HPDE6-E6E7 (cell line): Measurements from ENCODE around the gene SBF1.

Experiments
- DNase-seq: peaks from one replicate; pipeline ENCODE4 v3.0.0; 2011; ENCODE audit warnings: missing footprints; ENCODE audit errors: extremely low spot score

The SBF1 gene

DNA sequence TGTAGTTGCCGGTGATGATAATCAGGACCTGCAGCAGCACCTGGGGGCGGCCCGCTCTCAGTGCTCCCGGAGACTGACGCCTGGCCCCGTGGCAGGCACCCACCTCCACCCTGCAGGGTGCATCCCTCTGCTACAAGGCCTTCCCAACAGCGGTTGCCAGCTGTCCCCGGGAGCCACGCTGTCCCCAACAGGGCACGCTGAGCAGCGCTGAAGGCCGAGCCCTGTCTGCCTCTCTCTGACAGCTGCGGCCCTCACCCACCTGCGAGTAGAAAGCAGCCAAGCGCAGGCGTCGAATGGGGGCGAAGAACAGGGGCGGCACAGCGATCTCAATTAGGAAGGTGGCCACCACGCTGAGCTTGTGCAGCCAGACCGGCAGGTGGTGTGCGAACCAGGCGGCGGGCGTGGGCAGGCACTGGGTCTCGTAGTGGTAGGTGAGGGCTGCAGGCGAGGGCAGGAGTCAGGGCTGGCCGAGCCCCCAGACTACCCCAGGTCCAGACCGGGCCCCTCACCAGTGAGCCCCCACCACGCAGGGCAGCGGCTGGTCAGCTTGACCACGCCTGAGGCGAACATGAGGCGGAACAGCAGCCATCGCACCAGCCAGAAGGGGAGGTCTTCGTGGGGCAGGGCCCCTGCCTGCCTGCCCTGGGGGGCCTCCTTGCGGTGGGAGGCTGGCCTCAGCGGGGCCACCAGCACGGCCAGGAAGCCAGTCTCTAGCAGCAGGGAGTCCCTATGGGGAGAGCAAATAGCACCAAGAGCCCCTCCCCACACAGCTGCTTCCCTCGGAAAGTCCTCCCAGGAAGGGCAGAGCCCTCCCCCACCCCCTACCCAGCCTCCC is 31.2 kb upstream of the SBF1 start:
- DNase-seq, result no peak

DNA sequence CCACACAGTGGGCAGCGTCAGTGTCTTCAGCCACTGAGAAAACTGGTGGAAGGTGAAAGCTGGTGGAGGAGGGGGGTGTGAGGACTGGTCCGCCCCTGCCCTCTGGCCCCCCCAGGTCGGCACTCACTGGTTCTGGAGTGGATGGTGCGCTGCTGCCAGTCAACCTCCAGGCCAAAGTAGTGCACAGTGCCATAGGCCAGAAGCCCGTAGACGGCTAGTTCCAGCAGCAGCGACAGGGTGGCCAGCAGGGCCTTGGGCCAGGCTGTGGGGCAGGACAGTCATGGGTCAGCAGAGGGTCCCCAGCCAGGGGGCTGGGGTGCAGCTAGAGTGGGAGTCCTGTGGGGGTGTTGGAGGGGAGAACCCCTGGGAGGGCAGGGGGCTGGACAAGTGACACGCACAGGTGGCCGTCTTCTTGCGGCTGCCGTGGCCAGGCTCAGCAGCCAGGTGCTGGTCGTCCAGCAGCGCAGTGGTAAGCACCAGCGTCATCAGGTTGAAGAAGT is 30.5 kb upstream of the SBF1 start:
- DNase-seq, result no peak

DNA sequence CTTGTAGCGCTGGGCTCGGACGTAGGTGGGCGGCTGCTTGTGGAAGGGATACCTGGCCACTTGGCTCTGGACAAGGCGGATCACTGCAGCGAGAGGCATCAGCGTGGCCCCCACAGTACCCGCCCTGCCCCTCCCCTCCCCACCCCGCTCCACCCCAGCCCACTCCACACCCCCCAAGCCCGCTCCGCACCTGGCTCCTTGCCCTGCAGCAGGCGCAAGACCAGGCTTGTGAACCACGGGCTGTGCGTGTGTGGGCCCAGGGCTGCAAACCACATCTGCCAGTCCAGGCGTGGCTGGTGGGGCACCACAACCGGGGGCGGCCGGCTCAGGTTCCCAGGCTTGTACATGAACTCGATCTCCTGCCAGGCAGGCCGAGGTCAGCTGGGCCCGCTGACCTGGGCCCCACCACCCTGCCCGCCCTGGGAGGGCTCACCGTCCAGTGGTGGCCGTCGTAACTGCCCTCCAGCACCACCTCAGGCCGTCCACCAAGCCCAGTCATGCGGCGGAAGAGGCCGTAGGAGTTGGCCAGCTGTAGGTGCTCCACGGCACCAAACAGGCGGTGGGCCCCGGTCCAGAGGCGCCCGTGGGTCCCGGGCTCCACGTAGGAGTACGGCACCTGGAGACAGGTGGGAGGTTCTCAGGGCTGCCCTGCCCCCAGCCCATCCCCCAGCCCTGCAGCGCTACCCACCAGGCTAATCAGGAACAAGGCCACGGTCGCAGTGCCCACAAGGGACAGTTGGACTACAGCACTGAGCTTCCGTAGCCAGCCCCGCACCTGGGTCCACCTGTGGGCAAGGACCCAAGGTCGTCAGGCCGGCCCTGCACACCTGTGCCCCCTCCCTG is 29.8 kb upstream of the SBF1 start:
- no peak for DNase-seq

DNA sequence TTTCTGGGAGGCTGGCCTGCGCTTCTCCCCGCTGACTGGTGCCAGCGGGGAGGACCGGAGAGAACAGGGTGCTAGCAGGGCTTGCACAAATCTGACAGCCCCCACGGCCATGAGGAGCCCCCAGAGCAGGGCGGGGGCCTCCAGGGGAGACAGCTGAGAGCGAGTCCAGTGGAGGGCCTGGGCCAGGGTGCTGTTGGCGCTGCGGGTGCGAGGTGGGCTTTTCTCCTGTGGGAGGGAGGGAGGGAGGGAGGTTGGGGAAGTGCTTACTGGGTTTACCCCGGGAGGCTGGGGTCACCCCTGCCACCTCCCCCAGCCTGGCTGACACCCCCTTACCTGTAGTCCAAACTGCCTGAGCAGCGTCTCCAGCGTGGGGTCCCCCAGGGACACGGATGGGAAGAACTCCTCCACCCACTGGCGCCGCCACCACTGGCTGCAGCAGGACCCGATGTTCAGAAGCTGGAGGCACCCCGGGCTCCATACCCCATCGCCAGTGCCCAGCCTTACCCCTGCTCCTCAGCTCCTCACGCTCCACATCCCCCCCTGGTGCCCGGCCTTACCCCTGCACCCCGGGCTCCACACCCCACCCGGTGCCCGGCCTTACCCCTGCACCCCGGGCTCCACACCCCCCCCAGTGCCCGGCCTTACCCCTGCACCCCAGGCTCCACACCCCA is 28.8 kb upstream of the SBF1 start:
- no peak for DNase-seq

DNA sequence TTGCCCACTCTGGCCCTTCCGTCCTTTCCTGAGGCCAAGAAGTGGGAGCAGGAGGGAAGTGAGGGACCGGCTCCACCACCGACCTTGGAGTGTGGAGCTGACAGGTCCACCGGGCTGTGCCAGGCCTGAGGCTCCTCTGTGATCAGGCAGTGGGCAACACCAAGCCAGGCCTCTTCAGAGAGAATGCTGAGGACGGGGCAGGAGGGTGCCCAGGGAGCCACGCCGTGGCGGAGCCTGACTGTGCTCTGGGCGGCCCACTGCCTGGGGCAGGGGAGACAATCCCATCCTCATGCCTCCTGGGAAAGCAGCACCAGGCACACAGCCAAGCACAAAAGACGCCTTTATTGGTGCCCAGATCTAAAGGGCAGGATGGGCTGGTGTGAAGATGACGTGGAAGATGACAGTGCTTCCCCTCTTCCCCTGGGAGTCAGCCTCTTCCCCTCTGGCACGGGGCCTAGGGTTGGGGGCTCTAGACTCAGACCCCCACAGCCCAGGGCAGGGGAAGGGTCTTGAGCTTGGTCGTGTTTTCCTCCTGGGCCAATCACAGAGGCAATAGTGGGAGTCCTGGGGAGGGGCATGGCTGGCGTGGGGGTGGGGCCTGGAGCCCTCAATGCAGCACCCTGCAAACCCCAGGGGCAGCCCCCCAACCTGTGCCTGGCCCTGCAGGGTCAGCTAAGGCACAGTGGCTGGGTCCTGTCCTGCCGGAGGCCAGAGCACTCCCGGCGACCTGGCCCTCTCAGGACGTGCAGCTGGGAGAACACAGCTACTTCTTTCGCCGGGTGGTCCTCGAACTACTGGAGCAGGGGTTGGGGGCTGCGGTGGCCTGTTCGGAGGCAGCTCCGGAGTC is 28.0 kb upstream of the SBF1 start:
- DNase-seq, result no peak

DNA sequence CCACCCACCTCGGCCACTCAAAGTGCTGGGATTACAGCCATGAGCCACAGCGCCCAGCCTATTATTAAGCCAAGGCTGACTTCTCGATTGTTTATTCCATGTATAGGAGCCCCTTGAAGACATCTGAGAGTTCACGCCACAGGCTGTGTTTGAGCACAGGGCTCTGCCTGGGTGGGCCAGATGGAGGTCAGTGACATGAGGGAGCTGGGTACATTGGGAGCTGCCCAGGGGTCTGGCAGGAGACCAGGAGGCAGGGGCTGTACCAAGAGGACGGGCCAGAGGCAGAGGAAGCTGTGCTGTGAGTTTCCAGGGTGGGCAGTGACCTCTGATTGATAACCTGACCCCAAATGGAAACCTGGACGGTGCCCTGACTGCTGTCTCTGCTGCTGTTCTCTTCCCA is 27.3 kb upstream of the SBF1 start:
- no peak for DNase-seq

DNA sequence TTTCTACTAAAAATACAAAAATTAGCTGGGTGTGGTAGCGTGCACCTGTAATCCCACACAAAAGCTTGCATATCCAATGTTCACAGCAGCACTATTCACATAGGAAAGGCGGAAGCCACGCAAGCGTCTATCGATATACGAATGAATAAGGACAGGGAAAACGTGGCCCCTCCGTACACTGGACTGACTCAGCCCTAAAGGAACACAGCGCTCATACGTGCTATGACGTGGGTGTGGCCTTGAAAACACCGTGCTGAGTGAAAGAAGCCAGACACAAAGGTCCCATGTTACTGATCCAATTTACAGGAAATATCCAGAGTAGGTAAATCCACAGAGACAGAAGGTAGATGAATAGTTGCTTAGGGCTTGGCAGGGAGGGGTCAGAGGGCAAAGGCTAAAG is 25.6 kb upstream of the SBF1 start:
- no peak for DNase-seq

DNA sequence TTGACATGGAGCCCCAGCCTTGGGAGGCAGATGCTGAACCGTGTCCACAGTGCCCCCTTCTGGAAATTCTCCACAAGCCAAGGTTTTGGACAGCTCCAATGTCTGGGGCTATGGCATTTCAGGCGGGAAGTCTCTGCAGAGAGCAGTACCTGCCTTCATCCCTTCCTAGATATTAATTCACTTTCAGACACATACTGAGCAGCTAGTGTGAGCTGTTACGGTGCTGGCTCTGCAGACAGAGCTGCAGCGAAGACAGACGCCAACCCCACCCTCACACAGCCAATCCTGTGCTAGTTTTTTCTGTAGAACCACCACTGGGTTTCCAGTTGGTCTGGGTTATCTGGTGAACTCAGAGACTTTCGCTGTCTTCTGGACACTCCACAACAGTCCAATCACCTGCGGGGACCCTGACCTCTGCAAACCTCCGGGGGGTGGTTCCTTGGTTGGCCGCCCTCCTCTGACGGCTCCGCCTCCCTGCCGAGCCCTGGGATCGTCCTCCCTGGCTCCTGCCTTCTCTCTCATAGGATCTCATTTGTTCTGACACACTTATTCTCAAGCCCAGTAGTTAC is 23.6 kb upstream of the SBF1 start:
- DNase-seq, result no peak

DNA sequence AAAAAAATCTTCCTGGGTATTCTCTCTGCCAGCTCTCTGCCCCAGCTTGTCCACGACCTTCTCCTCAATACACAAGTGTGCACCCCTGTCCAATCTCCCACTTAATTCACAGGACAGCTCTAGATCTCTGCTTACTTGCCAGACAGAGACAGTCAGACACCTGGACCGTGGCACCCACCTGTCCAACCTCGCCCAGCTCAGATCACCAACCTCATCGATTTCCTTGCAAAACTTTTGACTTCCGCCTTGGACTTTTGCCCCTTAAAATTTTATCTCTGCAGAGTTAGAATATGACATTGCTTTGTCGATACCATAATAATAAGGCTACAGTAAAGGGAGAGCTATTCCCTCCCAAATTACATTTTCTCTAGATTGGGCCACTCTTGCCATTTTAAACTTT is 22.3 kb upstream of the SBF1 start:
- no peak for DNase-seq

DNA sequence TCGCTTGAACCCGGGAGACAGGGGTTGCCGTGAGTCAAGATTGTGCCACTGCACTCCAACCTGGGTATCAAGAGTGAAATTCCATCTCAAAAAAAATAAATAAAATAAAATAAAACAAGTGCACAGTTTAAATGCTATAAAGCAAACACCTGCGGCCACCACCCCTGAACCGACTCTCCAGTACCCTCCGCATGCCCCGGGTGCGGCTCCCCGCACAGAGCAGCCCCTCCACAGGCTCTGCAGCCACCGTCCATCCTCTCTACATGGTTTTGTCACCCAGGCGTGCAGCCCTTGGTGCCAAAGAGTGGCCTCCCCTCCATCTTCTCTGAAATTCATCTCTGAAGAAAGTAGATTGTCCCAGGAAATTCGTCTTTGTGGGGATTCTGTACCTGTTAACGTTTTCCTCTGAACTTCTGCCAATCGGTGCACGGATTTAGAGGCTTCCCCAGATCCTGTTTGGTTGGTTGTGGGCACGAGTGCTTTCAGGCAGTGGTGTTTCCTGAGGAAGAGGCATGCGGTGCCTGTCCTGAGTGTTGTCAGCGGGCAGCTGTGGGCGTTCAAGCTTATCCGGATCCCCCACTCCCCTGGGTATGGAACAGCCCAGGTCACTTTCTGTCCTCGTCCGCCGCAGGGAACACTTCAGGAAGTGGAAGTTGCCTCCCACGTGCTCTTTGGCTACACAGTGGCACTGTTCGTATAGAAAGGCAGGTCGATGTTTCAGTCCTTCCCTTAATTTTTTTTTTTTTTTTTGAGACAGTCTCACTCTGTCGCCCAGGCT is 15.9 kb upstream of the SBF1 start:
- no peak for DNase-seq

DNA sequence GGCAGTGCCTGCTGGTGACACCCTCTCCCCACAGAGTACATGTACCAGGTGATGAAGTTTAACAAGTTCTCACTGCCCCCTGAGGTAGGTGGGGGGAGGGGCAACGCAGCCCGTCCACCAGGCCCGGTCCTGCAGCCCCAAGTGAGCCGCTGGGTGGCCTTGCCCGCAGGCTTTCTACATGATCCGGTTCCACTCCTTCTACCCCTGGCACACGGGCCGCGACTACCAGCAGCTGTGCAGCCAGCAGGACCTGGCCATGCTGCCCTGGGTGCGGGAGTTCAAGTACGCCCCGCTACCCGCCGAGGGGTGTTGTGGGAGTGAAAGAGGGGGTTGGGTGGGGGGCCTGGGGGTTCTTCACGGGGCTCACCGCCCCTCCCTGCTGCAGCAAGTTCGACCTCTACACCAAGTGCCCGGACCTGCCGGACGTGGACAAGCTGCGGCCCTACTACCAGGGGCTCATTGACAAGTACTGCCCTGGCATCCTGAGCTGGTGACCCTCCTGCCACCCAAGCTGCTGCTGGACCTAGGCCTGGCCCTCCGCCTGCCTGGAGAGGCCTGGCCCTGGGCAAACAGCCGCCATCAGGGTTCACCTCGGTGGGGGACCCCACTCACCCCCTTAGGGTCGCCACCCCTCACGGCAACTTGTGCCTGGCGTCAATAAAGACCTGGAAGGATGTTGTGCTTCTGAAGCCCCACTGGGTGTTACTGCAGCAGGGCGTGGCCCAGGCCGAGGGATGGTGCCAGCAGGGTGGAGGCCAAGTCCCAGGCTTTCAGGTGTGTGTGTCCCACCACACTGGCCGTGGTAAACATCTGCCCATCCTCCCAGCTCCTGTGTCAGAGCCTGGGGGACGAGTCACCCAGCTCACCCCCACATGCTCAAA is 14.8 kb upstream of the SBF1 start:
- no peak for DNase-seq

DNA sequence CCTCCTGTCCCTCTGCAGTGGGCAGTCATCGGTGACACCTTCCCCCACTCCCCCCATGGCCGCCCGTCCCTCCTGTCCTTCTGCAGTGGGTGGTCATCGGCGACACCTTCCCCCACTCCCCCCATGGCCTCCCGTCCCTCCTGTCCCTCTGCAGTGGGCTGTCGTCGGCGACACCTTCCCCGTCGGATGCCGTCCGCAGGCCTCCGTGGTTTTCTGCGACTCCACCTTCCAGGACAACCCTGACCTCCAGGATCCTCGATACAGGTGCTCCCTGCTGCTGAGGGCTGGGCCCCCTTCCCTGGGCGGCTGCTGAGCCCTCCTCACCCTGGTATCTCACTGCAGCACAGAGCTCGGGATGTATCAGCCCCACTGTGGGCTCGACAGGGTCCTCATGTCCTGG is 14.1 kb upstream of the SBF1 start:
- no peak for DNase-seq

DNA sequence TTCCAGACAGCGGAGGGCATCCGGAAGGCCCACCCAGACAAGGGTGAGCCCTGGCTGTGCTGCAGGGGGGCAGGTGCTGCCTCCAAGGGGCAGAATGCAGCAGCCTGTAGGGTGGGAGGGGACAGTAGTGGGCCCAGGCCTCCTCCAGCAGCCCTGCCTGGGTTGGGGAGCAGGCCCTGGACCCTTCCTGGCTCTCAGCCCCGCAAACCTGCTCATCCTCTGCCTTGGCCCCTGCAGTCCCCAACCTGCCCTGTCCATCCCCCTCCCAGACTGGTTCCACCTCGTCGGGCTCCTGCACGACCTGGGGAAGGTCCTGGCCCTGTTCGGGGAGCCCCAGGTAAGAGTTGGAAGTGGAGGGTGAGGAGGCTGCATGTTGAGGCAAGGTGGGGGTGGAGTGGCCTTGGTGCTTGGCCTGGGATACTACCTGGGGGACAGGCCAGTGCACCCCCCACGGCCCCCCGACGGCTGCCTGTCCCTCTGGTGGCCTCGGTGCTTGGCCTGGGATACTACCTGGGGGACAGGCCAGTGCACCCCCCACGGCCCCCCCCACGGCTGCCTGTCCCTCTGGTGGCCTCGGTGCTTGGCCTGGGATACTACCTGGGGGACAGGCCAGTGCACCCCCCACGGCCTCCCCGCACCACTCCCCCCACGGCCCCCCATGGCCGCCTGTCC is 13.3 kb upstream of the SBF1 start:
- no peak for DNase-seq

DNA sequence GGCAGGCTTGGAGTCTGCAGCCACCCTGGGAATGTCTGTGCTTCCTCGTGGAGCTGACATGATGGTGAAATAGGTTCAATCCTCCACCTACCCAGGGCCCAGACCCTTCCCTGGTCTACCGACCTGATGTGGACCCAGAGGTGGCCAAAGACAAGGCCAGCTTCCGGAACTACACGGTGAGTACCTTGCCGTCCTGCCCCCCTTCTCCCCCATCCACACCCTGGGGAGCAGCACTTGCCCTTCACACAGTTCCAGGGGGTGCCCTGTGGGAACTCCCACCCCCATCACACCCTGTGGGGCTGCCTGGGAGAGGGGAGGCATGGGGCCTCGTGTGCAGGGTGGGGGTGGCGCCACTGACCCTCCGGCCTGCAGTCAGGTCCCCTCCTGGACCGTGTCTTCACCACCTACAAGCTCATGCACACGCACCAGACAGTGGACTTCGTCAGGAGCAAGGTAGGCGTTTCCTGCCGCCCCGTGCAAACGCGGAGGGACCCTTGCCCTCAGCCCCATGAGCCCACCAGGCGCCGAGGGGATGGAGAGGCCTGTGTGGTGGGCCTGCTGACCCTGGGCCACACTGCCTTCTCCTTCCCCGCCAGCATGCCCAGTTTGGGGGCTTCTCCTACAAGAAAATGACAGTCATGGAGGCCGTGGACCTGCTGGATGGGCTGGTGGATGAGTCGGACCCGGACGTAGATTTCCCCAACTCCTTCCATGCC is 12.6 kb upstream of the SBF1 start:
- DNase-seq, result no peak

DNA sequence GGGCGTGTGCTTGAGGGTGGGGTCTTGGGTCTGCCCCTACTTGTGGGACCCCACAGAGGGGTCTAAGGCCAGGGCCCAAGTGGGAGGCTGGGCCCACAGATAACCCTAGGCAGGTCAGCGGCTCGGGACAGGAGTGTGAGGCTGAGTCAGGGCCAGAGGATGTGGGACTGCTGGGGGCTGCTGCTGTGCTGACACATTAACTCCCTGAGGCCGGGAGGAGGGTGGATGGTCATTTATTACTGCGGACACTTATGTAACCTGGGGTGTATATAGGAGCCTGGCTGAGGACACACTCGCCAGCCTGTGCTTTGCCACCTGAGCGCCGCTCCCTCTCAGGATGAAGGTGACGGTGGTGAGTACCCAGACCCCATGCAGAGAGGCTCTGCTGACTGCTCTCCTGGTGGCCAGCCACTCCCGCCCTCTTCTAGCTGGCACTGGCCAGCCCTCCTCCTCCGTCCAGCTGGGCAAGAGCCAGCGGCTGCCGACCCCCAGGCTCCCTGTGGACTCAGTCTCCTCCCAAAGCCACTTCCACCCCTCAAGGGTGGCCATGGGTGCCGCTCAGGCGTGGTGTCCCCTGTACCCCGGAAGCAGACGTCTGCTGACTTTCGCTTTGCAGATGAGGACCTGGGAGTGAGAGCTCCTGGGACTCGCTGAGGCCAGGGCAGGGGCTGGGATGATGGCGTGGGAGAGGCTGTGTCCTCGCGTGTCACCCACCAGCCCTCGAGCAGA is 11.9 kb upstream of the SBF1 start, which contains the start of gene MIOX:
MIOX (plus strand) TSS at position 299 of the 729 bp plus-strand sequence; CDS start at position 338, 39 bp downstream.
- DNase-seq, result no peak

DNA sequence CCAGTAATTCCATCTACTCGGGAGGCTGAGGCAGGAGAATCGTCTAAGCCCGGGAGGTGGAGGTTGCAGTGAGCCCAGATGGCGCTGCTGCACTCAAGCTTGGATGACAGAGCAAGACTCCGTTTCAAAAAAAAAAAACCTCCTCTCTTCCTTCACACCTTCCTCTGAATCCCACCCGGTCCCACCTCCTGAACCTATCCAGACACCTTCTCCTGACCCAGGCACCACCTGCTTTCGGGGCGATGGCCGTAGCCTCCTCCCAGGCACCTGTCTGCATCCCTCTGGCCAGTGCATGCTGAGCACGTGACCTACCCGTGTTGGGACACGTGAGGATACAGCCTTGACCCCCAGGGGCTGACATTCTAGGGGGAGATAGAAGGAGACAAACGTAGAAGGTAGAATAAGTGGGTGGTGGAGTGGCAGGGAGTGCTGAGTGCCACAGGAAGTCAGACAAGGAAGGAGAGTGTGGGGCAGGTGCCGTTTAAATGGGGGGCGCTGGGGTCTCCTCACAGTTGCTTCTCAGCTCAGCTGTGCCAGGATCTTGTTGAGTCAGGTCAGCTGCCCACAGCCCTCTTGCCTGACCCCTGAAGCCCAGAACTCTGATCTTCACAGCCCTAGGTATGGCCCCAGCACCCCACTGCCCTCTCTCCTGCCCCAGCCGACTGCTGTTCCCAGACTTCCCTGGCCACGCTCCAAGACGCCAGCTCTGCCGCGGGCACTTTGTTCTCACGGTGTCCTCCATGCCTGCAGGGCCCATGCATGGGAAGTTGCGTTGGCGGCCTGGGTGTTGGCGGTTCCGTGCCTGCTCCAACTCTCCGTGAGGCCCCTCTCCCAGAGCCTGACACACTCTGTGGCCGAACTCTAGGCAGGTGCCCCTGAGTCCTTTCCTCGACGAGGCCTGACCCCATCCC is 10.6 kb upstream of the SBF1 start:
- DNase-seq, result no peak
